Spleen (tissue), 7 donors: ENCODE results near the gene BLTP3B.

Experiments
- CTCF ChIP-seq, 11 experiments: fragments of 200-600 bp in 7 of 11; fragments of 450-650 bp in 4 of 11; sonication (generic) in 4 of 11; IDR thresholded peaks in 8 of 11; conservative IDR thresholded peaks in 3 of 11; 1 replicate in 7 of 11; 2 replicates in 4 of 11; pipeline versions ENCODE4 v1.4.0 to v1.8.0; 2016 to 2021; ENCODE audit warnings: antibody characterized with exemption in 11 of 11, inconsistent platforms in 4 of 11, mild to moderate bottlenecking in 1 of 11
- POLR2A ChIP-seq, 3 donors: fragments of 450-650 bp; IDR thresholded peaks; one replicate each; pipeline ENCODE4 v1.5.1; 2017; ENCODE audit warnings: antibody characterized with exemption in 3 of 3, mild to moderate bottlenecking in 1 of 3
- POLR2AphosphoS5 ChIP-seq, 3 donors: sonication (generic); formaldehyde crosslinking; IDR thresholded peaks; one replicate each; pipeline ENCODE4 v1.5.1; 2017; ENCODE audit warnings: antibody characterized with exemption in 3 of 3
- donor health status: DM: no; HTN: no; CAD: no; lungs with moderate emphysema.
- donor health status: DM: no; HTN: no; CAD: no.
- donor health status: DM: no; HTN: no; CAD: no.

GRCh38 chr12:100187068-100187467, 44.4 kb upstream of the BLTP3B start:
- TF ChIP-seq CTCF (IDR thresholded peaks at IDR 0.05 in 8 of 11, conservative IDR thresholded peaks at IDR 0.05 in 3 of 11) = no peak
- no peak for TF ChIP-seq POLR2AphosphoS5 (IDR thresholded peaks at IDR 0.05)
- no peak for TF ChIP-seq POLR2A (IDR thresholded peaks at IDR 0.05)
